Right renal cortex interstitium (tissue), 3 donors: Measurements from ENCODE around the gene TMBIM6. TPM values are rescaled to one million over a fixed set of nuclear protein-coding genes. Genes with fewer than 3 reads are reported as not detected.

Source experiments
- DNase-seq, 3 donors: peaks; one replicate each; pipeline ENCODE4 v3.0.0-alpha.2; 2013; ENCODE audit warnings: low read depth in 3 of 3, low spot score in 2 of 3
- polyA plus RNA-seq, 3 donors: library from polyadenylated mRNA; unstranded; fragments of 120-200 nt; gene quantifications; one replicate each; pipeline ENCODE4 v1.2.1, GENCODE V29; 2013; ENCODE audit not compliant: insufficient read length in 3 of 3

Gene TMBIM6
- polyA plus RNA-seq, 3 donors, result 778 to 791 (median 781) TPM

- DNase-seq, result no peak
Measured at GRCh38 chr12:49813131-49813530, 71.8 kb downstream of the TMBIM6 start.

Other genes with a start within 250 kb of the TMBIM6 start
- 1 to 10 TPM; 3.9 to 4.8 (median 4.2) TPM for gene KCNH3, start 202.5 kb upstream of the TMBIM6 start, polyA plus RNA-seq
- 10 to 100 TPM; 64.1 to 69.2 (median 66.2) TPM for gene MCRS1, start 173.4 kb upstream of the TMBIM6 start, polyA plus RNA-seq
- under 1 TPM; 0.65 to 0.76 (median 0.67) TPM for gene FAM186B, start 135.9 kb upstream of the TMBIM6 start, polyA plus RNA-seq
- gene PRPF40B, start 118.0 kb upstream of the TMBIM6 start, polyA plus RNA-seq, result 10 to 100 TPM; 20.0 to 21.1 (median 20.9) TPM
- gene FMNL3, start 34.2 kb upstream of the TMBIM6 start, polyA plus RNA-seq, result 10 to 100 TPM; 36.7 to 43.1 (median 40.1) TPM
- gene NCKAP5L, start 86.9 kb downstream of the TMBIM6 start, polyA plus RNA-seq, result 10 to 100 TPM; 11.6 to 13.9 (median 12.3) TPM
- 1 to 10 TPM; 6.7 to 8.7 (median 8.1) TPM for gene BCDIN3D, start 101.5 kb downstream of the TMBIM6 start, polyA plus RNA-seq
- 1 to 10 TPM; 2.1 to 5.9 (median 2.8) TPM for gene FAIM2, start 162.3 kb downstream of the TMBIM6 start, polyA plus RNA-seq
- 100 to 1,000 TPM in 1 of 3 donors, 10 to 100 TPM in 2; 78.6 to 104 (median 97.4) TPM for gene AQP2, start 209.2 kb downstream of the TMBIM6 start, polyA plus RNA-seq
- 1 to 10 TPM; 1.1 to 2.2 (median 2.0) TPM for gene AQP5, start 220.3 kb downstream of the TMBIM6 start, polyA plus RNA-seq
- gene AQP6, start 231.4 kb downstream of the TMBIM6 start, polyA plus RNA-seq, result 10 to 100 TPM; 16.1 to 19.3 (median 18.4) TPM